ENCODE results near the gene TBCD.
A peak's percentile ranks its signal among the peaks of the same experiment; 100 is the strongest.

The TBCD gene

DNA sequence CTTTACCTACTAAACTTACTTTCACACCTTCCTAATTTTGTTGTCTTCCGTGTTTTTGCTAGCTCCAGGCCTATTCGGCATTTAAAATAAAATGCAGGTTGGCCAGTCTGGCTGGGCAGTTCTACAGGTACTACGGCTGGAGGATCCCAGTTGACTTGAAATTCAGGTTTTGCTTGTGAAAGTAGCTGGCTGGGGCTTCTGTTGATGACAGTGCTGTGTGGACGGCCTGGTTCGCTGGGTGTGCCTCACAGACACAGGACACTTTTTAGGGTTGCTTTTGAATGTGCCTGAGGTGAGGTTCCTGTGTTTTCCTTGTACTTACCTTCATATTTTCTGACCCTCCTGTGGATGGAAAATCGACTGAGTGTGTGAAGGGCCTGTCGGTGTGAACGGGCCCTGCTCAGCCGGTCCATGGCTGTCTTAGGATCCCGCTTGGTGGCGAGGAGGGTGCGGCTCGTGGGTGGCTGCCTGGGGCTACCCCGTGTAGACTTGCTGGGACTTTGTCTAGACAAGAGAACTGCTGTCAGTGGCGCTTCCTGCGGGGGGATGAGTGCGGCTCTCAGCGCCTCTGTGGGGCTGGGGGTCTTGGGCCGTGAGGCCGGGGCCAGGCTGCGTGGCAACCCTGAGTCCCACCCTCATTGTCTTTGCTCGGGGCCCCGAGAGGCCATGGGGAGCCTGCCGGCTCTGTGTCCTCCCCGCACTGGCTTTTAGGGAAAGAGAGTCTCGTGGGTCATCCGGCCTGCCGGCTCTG lies 106.7 kb downstream of the TBCD start:
- TF ChIP-seq MYC (IDR thresholded peaks at IDR 0.05; ENCODE audit: low read depth, low read length) = no peak
- TF ChIP-seq, protein P1, sequence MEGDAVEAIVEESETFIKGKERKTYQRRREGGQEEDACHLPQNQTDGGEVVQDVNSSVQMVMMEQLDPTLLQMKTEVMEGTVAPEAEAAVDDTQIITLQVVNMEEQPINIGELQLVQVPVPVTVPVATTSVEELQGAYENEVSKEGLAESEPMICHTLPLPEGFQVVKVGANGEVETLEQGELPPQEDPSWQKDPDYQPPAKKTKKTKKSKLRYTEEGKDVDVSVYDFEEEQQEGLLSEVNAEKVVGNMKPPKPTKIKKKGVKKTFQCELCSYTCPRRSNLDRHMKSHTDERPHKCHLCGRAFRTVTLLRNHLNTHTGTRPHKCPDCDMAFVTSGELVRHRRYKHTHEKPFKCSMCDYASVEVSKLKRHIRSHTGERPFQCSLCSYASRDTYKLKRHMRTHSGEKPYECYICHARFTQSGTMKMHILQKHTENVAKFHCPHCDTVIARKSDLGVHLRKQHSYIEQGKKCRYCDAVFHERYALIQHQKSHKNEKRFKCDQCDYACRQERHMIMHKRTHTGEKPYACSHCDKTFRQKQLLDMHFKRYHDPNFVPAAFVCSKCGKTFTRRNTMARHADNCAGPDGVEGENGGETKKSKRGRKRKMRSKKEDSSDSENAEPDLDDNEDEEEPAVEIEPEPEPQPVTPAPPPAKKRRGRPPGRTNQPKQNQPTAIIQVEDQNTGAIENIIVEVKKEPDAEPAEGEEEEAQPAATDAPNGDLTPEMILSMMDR (IDR thresholded peaks at IDR 0.05; ENCODE audit: low read depth, low read length) = no peak
- no peak overlapping the region for H3K4me3 ChIP-seq (ENCODE audit: low read depth, low read length)
- no peak for DNase-seq (ENCODE audit: low read depth)

DNA sequence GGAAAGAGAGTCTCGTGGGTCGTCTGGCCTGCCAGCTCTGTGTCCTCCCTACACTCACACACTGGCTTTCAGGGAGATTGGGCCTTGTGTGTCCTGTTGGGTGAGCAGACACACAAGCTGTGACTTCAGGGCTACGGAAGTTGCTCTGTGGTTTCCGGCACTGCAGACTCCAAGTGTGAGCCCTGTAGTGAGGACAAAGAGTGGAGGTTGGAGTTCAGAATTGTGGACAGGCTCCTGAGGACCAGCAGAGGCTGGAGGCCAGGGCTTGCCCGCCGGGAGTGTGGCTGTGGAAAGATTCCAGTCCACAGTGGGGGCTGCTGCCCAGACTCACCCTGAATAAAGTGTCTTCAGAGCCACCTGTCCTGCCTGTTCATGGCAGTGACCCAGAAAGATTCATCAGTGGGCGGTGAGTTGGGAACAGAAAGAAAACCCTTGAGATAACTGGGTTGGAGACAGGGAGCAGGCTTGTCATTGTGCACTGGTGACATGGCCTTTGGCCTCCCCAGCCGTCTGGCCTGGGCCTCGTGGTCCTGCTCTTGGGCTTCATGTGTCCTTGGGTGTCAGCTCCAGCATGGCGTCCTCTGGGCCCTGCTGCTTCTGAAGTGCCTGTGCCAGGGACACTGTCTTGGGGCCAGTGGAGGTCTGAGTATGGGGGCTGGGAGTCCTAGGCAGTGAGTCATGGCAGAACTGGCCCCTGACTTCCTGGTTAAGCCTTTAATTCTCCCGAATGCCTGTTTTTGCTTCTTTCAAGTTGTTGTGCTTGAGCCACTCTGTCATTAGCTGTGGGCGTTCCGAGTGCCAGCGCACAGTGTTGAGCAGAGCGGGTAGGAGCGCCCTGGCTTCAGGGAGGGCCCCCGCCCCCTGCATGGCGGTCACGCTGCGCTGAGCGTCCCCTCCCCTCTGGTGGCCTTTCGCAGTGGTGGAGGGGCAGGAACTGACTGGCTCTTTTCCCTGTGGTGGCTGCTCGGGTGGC lies 107.9 kb downstream of the TBCD start:
- DNase-seq (ENCODE audit: low read depth) = peak; percentile 71
- no peak overlapping the region for H3K4me3 ChIP-seq (ENCODE audit: low read depth, low read length)
- TF ChIP-seq, protein P2, sequence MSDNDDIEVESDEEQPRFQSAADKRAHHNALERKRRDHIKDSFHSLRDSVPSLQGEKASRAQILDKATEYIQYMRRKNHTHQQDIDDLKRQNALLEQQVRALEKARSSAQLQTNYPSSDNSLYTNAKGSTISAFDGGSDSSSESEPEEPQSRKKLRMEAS (IDR thresholded peaks at IDR 0.05; ENCODE audit: low read depth, low read length) = no peak
- TF ChIP-seq MYC (IDR thresholded peaks at IDR 0.05; ENCODE audit: low read depth, low read length) (no peak), POLR2A (IDR thresholded peaks at IDR 0.05; ENCODE audit: extremely low read depth, insufficient read length) (no peak)
- TF ChIP-seq, protein P1 (IDR thresholded peaks at IDR 0.05; ENCODE audit: low read depth, low read length) = no peak

DNA sequence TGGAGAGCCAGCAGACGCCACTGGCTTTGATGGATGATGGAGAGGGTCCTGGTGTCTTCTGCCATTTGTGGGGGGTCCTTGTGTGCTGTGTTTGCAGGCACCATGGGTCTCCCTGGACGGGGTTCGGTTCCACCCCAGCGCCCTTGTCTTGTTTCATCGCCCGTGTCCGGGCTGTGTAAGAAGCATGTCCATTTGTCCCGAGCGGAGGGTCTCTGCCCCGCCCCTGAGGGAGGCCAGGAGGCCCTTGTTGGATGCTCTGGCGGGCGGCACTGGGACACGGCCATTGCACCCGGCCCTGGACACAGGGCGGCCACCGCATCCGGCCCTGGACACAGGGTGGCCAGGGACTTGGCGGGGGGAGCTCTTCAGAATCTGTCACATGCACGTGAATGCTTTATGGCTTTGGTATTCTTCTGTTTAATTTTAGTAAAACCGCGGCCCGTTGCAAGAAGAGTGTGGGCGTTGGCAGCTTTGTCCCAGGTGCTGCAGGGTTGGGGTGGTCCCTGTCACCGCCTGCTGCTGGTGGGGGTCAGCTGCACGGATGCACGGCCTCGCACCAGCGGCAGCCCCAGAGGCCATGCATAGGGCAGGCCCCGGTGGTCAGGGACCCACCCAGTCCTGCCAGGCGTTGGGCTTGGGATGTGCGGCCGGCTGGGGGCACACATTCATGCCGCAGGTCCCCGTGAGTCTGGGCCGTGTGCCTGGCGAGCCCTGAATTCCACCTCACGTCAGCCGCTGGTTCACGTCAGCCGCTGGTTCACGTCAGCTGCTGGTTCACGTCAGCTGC lies 108.9 kb downstream of the TBCD start:
- H3K4me3 ChIP-seq (ENCODE audit: low read depth, low read length) = no peak overlapping the region
- no peak for DNase-seq (ENCODE audit: low read depth)

DNA sequence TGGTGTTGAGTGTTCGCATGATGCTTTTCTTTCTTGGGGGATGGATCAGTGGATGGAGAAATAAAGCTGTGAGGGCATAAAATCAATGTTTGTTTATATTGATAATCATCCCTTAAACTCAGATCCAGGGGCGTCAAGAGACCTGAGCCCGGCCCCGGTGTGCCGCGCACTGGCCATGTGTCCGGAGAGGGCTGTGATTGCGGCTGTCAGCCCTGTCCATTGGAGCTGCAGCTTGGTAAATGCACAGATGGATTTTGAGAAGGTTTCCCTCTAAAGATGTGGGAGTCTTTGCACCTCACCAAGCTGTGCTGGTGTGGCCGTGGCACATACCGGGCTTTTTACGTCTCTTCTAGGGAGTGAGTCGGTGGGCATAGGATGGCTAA lies 109.5 kb downstream of the TBCD start:
- TF ChIP-seq POLR2A (IDR thresholded peaks at IDR 0.05; ENCODE audit: extremely low read depth, insufficient read length) (no peak), MYC (IDR thresholded peaks at IDR 0.05; ENCODE audit: low read depth, low read length) (no peak)
- TF ChIP-seq, protein P1 (IDR thresholded peaks at IDR 0.05; ENCODE audit: low read depth, low read length) = no peak
- TF ChIP-seq, protein P2 (IDR thresholded peaks at IDR 0.05; ENCODE audit: low read depth, low read length) = no peak
- no peak overlapping the region for H3K4me3 ChIP-seq (ENCODE audit: low read depth, low read length)
- no peak for DNase-seq (ENCODE audit: low read depth)

More for the DNA sequence above, 108.9 kb downstream of the TBCD start:
- TF ChIP-seq, protein P1 (IDR thresholded peaks at IDR 0.05; ENCODE audit: low read depth, low read length) = no peak
- TF ChIP-seq, protein P2 (IDR thresholded peaks at IDR 0.05; ENCODE audit: low read depth, low read length) = no peak
- TF ChIP-seq POLR2A (IDR thresholded peaks at IDR 0.05; ENCODE audit: extremely low read depth, insufficient read length) (no peak), MYC (IDR thresholded peaks at IDR 0.05; ENCODE audit: low read depth, low read length) (no peak)

DNA sequence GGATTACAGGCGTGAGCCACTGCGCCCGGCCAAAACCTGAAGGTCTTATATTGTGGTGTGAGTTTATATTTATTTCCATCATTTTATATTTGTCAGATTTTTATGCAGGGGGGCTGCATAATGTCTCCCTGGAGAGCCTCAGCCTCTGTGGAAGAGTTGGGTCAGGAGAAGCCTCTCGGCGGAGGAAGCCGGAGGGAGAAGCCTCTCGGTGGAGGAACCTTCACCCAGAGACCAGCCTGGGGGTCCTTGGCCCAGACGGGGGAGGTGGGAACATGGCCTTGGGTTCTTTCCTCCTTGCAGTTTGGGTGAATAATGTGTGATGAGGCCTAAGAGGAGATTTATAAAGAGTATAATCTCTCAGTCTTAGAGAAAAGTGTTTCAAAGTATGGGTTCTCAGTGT lies 110.3 kb downstream of the TBCD start:
- no peak for DNase-seq (ENCODE audit: low read depth)
- TF ChIP-seq MYC (IDR thresholded peaks at IDR 0.05; ENCODE audit: low read depth, low read length) (no peak), POLR2A (IDR thresholded peaks at IDR 0.05; ENCODE audit: extremely low read depth, insufficient read length) (no peak)
- TF ChIP-seq, protein P1 (IDR thresholded peaks at IDR 0.05; ENCODE audit: low read depth, low read length) = no peak
- TF ChIP-seq, protein P2 (IDR thresholded peaks at IDR 0.05; ENCODE audit: low read depth, low read length) = no peak
- no peak overlapping the region for H3K4me3 ChIP-seq (ENCODE audit: low read depth, low read length)

All from NB4 (cell line).